Measurements from ENCODE around the gene PEX14.

Gene PEX14

GRCh38 chr1:10532362-10532761, 57.6 kb downstream of the PEX14 start:
- no peak overlapping the region for H3K4me3 ChIP-seq (ENCODE audit: low read length)
- no peak for DNase-seq (ENCODE audit: low read depth, low spot score)

GRCh38 chr1:10534519-10534918, 59.8 kb downstream of the PEX14 start:
- DNase-seq (ENCODE audit: low read depth, low spot score), result no peak
- no peak overlapping the region for H3K4me3 ChIP-seq (ENCODE audit: low read length)

DNA sequence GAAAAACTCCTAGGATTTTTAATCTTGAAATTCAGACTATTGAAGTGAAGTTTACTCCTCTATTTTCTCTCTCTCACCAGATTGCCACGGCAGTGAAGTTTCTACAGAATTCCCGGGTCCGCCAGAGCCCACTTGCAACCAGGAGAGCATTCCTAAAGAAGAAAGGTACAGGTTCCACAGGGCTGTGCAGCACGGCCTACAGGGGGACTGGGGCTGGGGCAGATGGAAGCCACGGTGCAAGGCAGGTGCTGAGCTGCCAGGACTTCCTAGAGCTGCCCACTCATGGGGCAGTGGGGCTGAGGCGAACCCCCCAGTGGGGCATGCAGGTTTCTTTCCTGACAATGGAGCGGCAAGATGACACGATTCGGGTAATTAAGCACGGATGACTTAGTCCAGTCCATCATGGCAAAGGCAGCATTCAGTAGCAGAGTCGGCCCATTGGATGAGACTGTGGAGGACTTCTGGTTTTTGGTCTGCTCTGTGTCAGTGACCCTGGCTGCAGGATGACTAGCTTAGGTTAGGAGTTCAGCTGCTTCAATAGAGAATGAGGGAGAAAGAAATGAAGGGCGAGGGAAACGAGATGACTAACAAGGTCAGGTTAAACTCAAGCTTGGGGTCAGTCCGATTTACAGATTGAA, 61.5 kb downstream of the PEX14 start:
- no peak for DNase-seq (ENCODE audit: low read depth, low spot score)
- H3K4me3 ChIP-seq (ENCODE audit: low read length), result no peak overlapping the region

DNA sequence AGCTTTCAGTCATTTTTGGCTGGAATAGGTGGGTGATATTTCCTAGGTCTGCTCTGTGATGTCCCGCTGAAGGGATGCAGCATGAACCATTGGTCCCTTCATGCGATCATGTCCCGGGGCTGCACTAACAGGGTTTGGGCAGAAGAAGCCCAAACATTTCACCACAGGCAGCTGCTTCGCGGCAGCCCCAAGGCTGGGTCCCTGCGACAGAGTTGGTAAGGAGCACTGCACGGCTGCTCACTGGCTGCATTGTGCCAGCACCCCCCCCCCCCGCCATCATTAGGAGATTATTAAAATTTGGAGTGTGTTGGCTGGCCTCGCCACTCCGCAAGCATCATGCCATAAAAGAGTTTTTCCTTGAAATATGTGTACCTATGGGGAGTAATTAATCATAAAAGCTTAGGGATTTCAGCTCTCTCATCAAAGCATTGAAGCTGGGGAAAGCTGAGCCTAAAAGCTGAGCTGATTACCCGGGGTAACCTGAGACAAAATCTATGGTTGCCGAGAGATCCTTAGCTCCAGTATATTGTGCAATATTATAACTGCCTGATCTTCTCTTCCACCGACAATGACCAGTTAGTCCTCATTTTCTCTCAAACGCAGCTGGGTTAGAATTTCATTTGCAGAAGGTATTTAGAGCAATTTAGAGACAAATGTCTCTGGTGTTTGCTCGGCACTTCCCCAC, 62.5 kb downstream of the PEX14 start:
- no peak for DNase-seq (ENCODE audit: low read depth, low spot score)
- no peak overlapping the region for H3K4me3 ChIP-seq (ENCODE audit: low read length)

DNA sequence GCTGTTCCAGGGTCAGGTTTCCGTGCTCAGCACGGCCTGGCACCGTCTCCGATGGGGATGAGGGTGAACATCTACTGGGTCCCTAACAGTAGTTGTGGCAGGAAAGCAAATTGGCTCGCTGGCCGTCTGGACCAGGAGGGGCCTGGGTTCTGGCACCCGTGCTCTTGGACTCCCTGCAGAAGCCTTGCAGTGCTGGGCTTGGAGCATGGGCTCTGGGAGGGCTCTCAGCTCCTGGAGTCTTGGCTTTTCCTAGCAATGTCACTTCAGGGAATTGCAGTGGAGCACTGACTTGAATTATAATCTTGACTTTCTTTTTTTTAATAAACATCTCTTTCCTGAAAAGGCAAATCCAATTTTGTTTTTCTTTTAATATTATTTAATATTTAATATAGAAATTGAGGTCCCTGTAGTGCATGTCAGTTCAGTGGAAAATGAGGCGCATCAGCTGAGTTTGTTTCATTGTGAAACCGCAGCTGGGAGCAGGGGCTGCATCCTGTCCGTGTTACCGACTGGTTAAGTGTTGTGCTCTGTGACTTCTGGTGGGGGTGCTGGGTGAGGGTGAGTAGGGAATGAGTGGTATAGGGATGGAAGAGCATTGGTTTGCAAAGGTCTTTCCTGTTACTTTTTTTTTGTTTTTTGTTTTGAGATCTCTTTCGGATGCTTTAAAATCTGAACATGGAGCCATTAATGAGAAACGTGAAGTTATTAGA, 64.1 kb downstream of the PEX14 start:
- no peak overlapping the region for H3K4me3 ChIP-seq (ENCODE audit: low read length)
- no peak for DNase-seq (ENCODE audit: low read depth, low spot score)

DNA sequence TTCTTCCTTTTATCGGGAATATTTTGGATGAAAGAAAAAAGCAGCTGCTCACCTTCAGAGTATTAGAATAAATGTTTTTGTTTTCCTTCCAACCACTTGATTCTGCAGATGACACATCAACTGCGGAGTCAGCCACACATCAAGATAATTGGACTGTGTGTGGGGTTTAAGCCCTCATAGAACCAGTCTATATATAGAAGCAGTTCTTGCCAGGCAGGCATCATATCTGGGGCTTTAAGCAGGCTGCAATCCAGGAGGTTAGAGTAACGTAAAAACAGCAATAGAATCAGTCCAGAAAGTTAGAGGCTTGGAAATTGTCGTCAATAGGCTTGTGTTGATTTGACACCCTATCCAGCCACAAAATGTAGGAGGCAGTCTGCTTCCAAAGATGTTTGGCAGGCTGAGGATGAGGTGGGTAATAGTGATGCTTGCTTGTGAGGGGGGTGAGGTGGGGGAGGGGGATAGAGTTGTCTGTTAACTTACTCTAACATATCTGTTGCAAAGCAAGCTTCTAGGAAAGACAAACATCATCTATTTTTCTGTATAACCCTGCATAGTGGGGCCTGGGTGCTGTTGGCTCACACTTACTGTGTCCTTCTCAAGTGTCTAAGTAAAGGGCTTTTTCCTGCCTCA, 64.8 kb downstream of the PEX14 start:
- no peak overlapping the region for H3K4me3 ChIP-seq (ENCODE audit: low read length)
- DNase-seq (ENCODE audit: low read depth, low spot score), result no peak

- no peak overlapping the region for H3K4me3 ChIP-seq (ENCODE audit: low read length)
- no peak for DNase-seq (ENCODE audit: low read depth, low spot score)
Observed at GRCh38 chr1:10540277-10541005, 65.7 kb downstream of the PEX14 start.

- no peak overlapping the region for H3K4me3 ChIP-seq (ENCODE audit: low read length)
- DNase-seq (ENCODE audit: low read depth, low spot score), result no peak
Observed at GRCh38 chr1:10541286-10541685, 66.5 kb downstream of the PEX14 start.

DNA sequence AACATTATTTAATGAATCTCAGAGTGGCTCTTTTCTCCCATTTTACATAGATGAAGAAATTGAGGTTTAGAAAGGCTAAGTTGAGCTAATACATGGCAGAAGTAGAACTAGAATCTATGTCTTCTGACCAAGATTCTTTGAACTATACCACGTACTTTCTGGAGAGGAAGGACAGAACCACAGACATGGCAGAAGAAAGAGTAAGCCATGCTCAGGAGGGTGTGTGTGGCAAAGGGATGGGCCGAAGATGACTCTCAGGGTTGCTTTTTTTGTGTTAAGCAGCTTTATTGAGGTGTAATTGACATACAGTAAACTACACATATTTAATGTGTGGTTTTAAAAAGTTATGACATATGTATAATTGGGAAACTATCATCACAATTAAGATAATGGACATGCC, 69.5 kb downstream of the PEX14 start:
- H3K4me3 ChIP-seq (ENCODE audit: low read length), result no peak overlapping the region
- DNase-seq (ENCODE audit: low read depth, low spot score), result peak; percentile 69

DNA sequence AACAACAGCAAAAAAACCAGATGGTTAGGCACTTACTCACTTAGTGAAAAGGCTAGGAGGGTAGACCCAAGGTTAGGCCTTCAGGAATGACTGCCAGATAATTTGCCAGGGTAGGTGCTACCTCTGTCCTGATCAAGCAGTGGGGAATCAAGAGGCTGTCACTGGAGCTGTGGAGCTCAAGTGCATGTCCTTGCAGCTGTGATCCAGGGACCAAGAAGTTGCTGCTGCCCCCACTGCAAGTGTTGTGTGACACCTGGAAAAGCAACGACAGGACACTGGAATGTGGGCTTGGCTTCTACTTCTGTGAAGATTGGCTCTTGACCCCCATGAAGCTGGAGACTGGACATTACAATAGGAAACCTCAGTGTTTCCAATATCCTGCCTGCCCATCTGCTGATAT, 72.1 kb downstream of the PEX14 start:
- H3K4me3 ChIP-seq (ENCODE audit: low read length), result no peak overlapping the region
- no peak for DNase-seq (ENCODE audit: low read depth, low spot score)

DNA sequence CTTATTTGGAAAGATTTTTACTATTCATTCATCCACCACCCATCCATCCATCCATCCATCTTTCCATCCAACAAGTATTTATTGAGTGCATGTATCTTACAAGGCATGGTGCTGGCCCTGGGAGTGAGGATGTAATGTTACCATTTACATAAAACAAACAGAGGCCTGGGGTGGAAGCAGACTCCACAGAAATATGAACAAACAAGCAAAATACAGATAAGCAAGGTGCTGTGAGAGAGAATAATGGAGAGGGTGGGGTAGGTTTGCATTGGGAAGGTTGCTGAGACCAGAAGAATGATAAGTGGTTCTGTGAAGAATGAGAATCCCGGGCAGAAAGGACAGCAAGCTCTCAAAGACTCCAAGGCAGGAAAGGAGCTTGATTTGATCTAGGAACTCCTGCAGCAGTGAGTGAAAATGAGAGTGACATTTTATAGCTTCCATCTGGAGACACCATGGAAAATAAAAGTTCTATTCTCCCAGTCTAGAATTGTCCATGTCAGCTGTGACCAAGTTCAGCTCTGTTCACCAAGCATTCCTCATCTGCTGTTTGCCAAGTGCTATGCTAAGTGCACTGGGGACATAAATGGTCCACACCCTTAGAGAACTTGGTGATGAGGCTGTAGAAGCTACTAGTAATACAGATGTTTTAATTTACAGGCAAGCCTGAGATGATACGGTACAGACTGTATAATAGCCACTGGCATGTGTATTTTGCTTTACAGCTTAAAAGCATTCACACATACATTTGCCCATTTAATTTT, 75.3 kb downstream of the PEX14 start:
- no peak overlapping the region for H3K4me3 ChIP-seq (ENCODE audit: low read length)
- DNase-seq (ENCODE audit: low read depth, low spot score), result no peak

- DNase-seq (ENCODE audit: low read depth, low spot score), result no peak
- no peak overlapping the region for H3K4me3 ChIP-seq (ENCODE audit: low read length)
Observed at GRCh38 chr1:10553118-10553517, 78.4 kb downstream of the PEX14 start.

- no peak overlapping the region for H3K4me3 ChIP-seq (ENCODE audit: low read length)
- DNase-seq (ENCODE audit: low read depth, low spot score), result no peak
Observed at GRCh38 chr1:10555635-10556429, 81.1 kb downstream of the PEX14 start.

DNA sequence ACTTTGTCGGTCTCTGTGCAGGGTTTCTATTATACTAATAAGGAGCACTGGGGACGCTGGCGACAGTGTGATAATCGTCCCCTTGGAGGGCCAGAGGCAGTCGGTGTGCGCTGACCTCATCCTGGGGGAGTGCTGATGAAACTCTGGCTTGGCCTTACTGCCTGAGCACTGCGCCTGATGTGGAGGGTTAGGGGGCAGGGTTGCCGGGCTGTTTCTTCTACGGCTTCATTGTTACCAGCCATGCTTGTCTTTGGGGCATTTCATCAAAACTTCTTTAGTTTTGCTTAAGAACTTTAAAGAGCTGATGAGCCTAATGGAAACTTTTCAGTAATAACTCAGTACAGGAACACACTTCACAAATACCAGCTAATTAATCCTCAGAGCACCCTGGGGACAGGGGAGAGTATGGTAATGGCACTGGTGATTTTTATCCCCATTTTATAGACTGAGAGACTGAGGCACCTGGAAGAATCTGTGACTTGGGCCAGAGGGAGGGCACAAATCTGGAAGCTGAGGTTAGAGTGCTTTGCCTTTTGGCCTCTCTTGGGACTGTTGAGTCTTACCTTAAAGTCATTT, 81.8 kb downstream of the PEX14 start:
- H3K4me3 ChIP-seq (ENCODE audit: low read length), result no peak overlapping the region
- no peak for DNase-seq (ENCODE audit: low read depth, low spot score)

DNA sequence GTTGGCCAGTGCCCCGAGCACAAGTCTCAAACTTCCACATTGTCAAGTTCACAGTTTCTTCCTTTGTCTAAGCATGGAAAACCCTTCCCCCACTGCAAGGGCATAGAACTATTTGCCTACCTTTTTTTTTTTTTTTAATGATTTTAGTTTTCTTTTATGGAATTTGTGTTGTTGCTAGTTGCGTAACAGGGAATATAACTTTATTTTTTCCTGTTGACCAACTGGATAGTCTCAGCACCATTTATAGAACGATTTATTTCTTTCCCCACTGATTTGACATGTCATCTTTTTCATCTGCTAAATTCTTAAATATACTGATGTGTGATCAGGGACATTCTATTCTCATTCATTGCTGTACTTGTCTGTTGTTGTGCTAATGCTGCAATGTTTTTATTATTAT, 83.0 kb downstream of the PEX14 start:
- DNase-seq (ENCODE audit: low read depth, low spot score), result no peak
- H3K4me3 ChIP-seq (ENCODE audit: low read length), result no peak overlapping the region

DNA sequence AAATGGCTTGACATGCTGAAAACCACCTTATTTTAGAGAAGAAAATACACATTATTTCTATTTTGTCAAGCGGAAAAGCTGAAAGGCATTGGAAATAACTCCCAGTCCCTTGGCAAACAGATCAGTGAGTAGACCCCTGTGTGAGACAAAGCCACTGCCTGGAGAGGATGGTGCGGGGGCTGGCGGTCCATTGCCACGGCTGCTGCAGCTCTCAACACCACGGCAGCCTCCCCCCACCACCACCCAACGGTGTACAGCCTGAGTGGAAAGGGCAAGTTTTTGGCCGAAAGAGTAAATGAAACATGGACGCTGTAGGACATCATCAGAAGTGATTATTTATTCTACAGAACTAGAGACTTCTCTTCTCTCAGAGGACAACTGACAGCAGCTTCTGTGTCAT, 84.6 kb downstream of the PEX14 start:
- no peak overlapping the region for H3K4me3 ChIP-seq (ENCODE audit: low read length)
- no peak for DNase-seq (ENCODE audit: low read depth, low spot score)

DNA sequence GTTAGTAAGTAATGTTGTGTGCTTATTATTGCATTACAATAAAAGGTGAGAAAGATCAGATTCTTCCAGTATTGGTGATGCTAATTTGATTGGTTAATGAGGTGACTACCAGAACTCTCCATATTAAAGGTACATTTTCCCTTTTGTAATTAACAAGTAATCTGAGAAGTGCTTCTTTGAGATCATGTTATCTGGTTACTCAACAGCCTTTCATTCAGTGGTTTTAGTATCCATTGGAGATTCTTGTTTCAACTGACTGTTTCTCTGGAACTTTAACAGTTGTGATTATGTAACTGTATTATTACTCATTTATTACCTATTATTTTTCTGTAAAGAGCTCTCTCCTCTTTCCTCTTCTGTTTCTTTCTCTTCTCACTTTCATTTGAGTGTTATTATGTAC, 86.7 kb downstream of the PEX14 start:
- H3K4me3 ChIP-seq (ENCODE audit: low read length), result no peak overlapping the region
- DNase-seq (ENCODE audit: low read depth, low spot score), result no peak

GRCh38 chr1:10561955-10562354, 87.2 kb downstream of the PEX14 start:
- H3K4me3 ChIP-seq (ENCODE audit: low read length), result no peak overlapping the region
- DNase-seq (ENCODE audit: low read depth, low spot score), result no peak
